ENCODE measurements around the gene MACROD1. TPM values are rescaled to one million over a fixed set of nuclear protein-coding genes. Genes with fewer than 3 reads are reported as not detected.

The MACROD1 gene
- total and polyA plus RNA-seq, 9 of the 15 experiments (the other 6 are each of a cell fraction or from before 2014, with no cell fraction given) = 1.1 to 60.0 (median 26.4) TPM

DNA sequence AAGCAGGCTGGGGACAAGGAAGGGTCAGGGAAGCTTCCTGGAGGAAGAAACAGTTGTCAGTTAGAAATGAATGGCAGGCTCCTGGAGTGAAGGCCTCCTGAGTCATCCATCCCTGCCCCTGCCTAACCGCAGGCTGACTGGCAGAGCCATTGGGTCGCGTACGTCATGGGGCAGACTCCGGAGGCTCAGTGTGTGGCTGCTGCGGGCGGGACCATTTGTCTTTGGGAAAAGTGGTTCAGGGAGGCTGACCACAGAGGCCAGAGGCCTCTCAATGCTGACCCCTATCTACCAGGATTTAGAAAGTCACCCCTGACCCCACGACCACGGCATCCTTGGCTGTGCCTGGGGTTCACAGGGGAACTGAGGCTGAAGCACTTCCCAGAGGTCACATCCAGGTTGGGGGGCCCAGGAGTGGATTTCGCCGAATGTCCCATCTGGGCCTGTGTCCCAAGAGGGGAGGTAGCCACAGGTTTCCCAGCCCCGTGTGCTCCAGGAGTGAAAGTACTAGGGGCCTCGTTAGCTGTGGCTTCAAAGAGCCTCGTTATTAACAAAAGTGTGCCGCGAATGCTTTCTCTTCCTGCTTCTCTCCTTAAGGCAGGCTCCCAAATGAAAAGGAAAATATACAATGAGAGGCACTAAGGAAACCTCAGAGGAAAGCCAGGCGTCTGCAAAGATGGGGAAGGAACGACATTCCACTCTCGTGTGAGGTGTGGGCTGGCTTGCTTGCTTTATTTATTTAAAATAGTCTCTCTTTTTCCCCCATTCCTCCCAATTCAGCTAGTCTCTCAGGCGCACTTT lies 71.3 kb downstream of the MACROD1 start (continued):
- TF ChIP-seq ILF3 (IDR thresholded peaks at IDR 0.05; ENCODE audit: borderline replicate concordance) (no peak), DPF2 (IDR thresholded peaks at IDR 0.05) (0 out of 2 replicates have a peak, but pooled peaks have one; percentile 21), FOSL1 (tag; conservative IDR thresholded peaks at IDR 0.05) (peak; percentile 79), JUND (IDR thresholded peaks at IDR 0.05; ENCODE audit: borderline replicate concordance, low read depth, low read length) (peak; percentile 66; the same call in 1 of the 2 replicates), JUND (tag; IDR thresholded peaks at IDR 0.05; ENCODE audit: borderline replicate concordance, low read depth, low read length) (peak; percentile 50; the same call in 1 of the 3 replicates), HDAC2 (IDR thresholded peaks at IDR 0.05) (0 out of 2 replicates have a peak, but pooled peaks have one; percentile 47), NFE2 (IDR thresholded peaks at IDR 0.05; ENCODE audit: low read depth) (peak; percentile 51; the same call in 1 of the 2 replicates), ZNF12 (CRISPR knock-in tag; IDR thresholded peaks at IDR 0.05) (no peak), NR2C2 (CRISPR knock-in tag; IDR thresholded peaks at IDR 0.05) (no peak), NR2C2 (tag; IDR thresholded peaks at IDR 0.05) (peak; percentile 80), EP300 (IDR thresholded peaks at IDR 0.05; ENCODE audit: low read length) (0 out of 2 replicates have a peak, but pooled peaks have one; percentile 11), RFX5 (IDR thresholded peaks at IDR 0.05; ENCODE audit: low read depth, low read length) (no peak), HDAC1 (IDR thresholded peaks at IDR 0.05) (peak in 1 of 2 experiments; percentile 52; a peak in 1 of 4 replicates), CHD2 (IDR thresholded peaks at IDR 0.05; ENCODE audit: low read depth, low read length) (no peak)
- TF ChIP-seq, protein P1, sequence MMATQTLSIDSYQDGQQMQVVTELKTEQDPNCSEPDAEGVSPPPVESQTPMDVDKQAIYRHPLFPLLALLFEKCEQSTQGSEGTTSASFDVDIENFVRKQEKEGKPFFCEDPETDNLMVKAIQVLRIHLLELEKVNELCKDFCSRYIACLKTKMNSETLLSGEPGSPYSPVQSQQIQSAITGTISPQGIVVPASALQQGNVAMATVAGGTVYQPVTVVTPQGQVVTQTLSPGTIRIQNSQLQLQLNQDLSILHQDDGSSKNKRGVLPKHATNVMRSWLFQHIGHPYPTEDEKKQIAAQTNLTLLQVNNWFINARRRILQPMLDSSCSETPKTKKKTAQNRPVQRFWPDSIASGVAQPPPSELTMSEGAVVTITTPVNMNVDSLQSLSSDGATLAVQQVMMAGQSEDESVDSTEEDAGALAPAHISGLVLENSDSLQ (IDR thresholded peaks at IDR 0.05) = peak; percentile 90
- TF ChIP-seq, protein P2, sequence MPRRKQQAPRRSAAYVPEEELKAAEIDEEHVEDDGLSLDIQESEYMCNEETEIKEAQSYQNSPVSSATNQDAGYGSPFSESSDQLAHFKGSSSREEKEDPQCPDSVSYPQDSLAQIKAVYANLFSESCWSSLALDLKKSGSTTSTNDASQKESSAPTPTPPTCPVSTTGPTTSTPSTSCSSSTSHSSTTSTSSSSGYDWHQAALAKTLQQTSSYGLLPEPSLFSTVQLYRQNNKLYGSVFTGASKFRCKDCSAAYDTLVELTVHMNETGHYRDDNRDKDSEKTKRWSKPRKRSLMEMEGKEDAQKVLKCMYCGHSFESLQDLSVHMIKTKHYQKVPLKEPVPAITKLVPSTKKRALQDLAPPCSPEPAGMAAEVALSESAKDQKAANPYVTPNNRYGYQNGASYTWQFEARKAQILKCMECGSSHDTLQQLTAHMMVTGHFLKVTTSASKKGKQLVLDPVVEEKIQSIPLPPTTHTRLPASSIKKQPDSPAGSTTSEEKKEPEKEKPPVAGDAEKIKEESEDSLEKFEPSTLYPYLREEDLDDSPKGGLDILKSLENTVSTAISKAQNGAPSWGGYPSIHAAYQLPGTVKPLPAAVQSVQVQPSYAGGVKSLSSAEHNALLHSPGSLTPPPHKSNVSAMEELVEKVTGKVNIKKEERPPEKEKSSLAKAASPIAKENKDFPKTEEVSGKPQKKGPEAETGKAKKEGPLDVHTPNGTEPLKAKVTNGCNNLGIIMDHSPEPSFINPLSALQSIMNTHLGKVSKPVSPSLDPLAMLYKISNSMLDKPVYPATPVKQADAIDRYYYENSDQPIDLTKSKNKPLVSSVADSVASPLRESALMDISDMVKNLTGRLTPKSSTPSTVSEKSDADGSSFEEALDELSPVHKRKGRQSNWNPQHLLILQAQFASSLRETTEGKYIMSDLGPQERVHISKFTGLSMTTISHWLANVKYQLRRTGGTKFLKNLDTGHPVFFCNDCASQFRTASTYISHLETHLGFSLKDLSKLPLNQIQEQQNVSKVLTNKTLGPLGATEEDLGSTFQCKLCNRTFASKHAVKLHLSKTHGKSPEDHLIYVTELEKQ (CRISPR knock-in tag; IDR thresholded peaks at IDR 0.05) = no peak
- TF ChIP-seq, protein P3, sequence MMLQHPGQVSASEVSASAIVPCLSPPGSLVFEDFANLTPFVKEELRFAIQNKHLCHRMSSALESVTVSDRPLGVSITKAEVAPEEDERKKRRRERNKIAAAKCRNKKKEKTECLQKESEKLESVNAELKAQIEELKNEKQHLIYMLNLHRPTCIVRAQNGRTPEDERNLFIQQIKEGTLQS (IDR thresholded peaks at IDR 0.05) = peak; percentile 63; the same call in 1 of the 2 replicates
- TF ChIP-seq, protein P3 (CRISPR knock-in tag; conservative IDR thresholded peaks at IDR 0.05) = no peak
- TF ChIP-seq, protein P4, sequence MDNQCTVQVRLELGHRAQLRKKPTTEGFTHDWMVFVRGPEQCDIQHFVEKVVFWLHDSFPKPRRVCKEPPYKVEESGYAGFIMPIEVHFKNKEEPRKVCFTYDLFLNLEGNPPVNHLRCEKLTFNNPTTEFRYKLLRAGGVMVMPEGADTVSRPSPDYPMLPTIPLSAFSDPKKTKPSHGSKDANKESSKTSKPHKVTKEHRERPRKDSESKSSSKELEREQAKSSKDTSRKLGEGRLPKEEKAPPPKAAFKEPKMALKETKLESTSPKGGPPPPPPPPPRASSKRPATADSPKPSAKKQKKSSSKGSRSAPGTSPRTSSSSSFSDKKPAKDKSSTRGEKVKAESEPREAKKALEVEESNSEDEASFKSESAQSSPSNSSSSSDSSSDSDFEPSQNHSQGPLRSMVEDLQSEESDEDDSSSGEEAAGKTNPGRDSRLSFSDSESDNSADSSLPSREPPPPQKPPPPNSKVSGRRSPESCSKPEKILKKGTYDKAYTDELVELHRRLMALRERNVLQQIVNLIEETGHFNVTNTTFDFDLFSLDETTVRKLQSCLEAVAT (IDR thresholded peaks at IDR 0.05) = peak in 1 of 2 experiments; percentile 76; a peak in 2 of 4 replicates
- TF ChIP-seq, protein P5, sequence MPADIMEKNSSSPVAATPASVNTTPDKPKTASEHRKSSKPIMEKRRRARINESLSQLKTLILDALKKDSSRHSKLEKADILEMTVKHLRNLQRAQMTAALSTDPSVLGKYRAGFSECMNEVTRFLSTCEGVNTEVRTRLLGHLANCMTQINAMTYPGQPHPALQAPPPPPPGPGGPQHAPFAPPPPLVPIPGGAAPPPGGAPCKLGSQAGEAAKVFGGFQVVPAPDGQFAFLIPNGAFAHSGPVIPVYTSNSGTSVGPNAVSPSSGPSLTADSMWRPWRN (IDR thresholded peaks at IDR 0.05; ENCODE audit: low read depth) = peak; percentile 78; the same call in 1 of the 2 replicates
